ENCODE measurements around the gene APOL3. TPM values are rescaled to one million over a fixed set of nuclear protein-coding genes. Genes with fewer than 3 reads are reported as not detected.
"Not testable (repeated sequence)": the region's sequence is repeated elsewhere in the genome, so short reads cannot be mapped to it uniquely, and the experiment has no call there.

APOL3 gene
- total and polyA plus RNA-seq, 4 donors, result 3.0 to 15.1 (median 5.6) TPM

- DNase-seq (ENCODE audit: low read depth in 4 of 6, low spot score in 6 of 6); H3K4me3 ChIP-seq (ENCODE audit: low read depth, low read length); H3K4me1 ChIP-seq (ENCODE audit: control insufficient read depth, insufficient read depth, low read length); H3K27ac ChIP-seq (ENCODE audit: low read depth, low read length); H3K36me3 ChIP-seq (ENCODE audit: control insufficient read depth, insufficient read depth, low read length); H3K27me3 ChIP-seq (ENCODE audit: control insufficient read depth, insufficient read depth, low read length); H3K9me3 ChIP-seq (ENCODE audit: control insufficient read depth, insufficient read depth, low read length): not testable (repeated sequence)
- 100% methylated on average over 1 of the region's 4 CpGs for WGBS (ENCODE audit: insufficient coverage)
These were observed 59.6 kb downstream of the APOL3 start for GRCh38 chr22:36100908-36101307.

- H3K27me3 ChIP-seq (ENCODE audit: control insufficient read depth, insufficient read depth, low read length), result no peaks in the 10 kb centered on the region
- no CpG with 5 or more reads among the region's 9 CpGs for WGBS (ENCODE audit: insufficient coverage)
- DNase-seq (ENCODE audit: low read depth in 4 of 6, low spot score in 6 of 6), result peak in 1 of 6 donors; percentile 64
- H3K36me3 ChIP-seq (ENCODE audit: control insufficient read depth, insufficient read depth, low read length), result no peaks in the 10 kb centered on the region
- H3K9me3 ChIP-seq (ENCODE audit: control insufficient read depth, insufficient read depth, low read length), result no peaks in the 10 kb centered on the region
- no peaks in the 10 kb centered on the region for H3K4me1 ChIP-seq (ENCODE audit: control insufficient read depth, insufficient read depth, low read length)
- no peak overlapping the region for H3K27ac ChIP-seq (ENCODE audit: low read depth, low read length)
- no peak overlapping the region for H3K4me3 ChIP-seq (ENCODE audit: low read depth, low read length)
These were observed 60.3 kb downstream of the APOL3 start for GRCh38 chr22:36100134-36100824.

GRCh38 chr22:36099561-36099960 lies 61.0 kb downstream of the APOL3 start:
- H3K27me3 ChIP-seq (ENCODE audit: control insufficient read depth, insufficient read depth, low read length); H3K4me3 ChIP-seq (ENCODE audit: low read depth, low read length); H3K9me3 ChIP-seq (ENCODE audit: control insufficient read depth, insufficient read depth, low read length); H3K4me1 ChIP-seq (ENCODE audit: control insufficient read depth, insufficient read depth, low read length); DNase-seq (ENCODE audit: low read depth in 4 of 6, low spot score in 6 of 6); H3K27ac ChIP-seq (ENCODE audit: low read depth, low read length); H3K36me3 ChIP-seq (ENCODE audit: control insufficient read depth, insufficient read depth, low read length): not testable (repeated sequence)
- 100% methylated on average over 2 of the region's 10 CpGs for whole genome bisulfite sequencing (ENCODE audit: insufficient coverage)

- Histone ChIP-seq H3K27me3 (ENCODE audit: control insufficient read depth, insufficient read depth, low read length) (no peaks in the 10 kb centered on the region), H3K4me1 (ENCODE audit: control insufficient read depth, insufficient read depth, low read length) (no peaks in the 10 kb centered on the region), H3K9me3 (ENCODE audit: control insufficient read depth, insufficient read depth, low read length) (no peaks in the 10 kb centered on the region), H3K36me3 (ENCODE audit: control insufficient read depth, insufficient read depth, low read length) (no peaks in the 10 kb centered on the region), H3K4me3 (ENCODE audit: low read depth, low read length) (no peak overlapping the region), H3K27ac (ENCODE audit: low read depth, low read length) (no peak overlapping the region)
- no peak for DNase-seq (ENCODE audit: low read depth in 4 of 6, low spot score in 6 of 6)
- 100% methylated on average over 2 of the region's 8 CpGs for WGBS (ENCODE audit: insufficient coverage)
These were observed 62.7 kb downstream of the APOL3 start for GRCh38 chr22:36097880-36098279.

- H3K9me3 ChIP-seq (ENCODE audit: control insufficient read depth, insufficient read depth, low read length); H3K4me1 ChIP-seq (ENCODE audit: control insufficient read depth, insufficient read depth, low read length); H3K27ac ChIP-seq (ENCODE audit: low read depth, low read length); H3K36me3 ChIP-seq (ENCODE audit: control insufficient read depth, insufficient read depth, low read length); H3K4me3 ChIP-seq (ENCODE audit: low read depth, low read length); DNase-seq (ENCODE audit: low read depth in 4 of 6, low spot score in 6 of 6); H3K27me3 ChIP-seq (ENCODE audit: control insufficient read depth, insufficient read depth, low read length): not testable (repeated sequence)
- no CpG with 5 or more reads among the region's 3 CpGs for WGBS (ENCODE audit: insufficient coverage)
These were observed 69.8 kb downstream of the APOL3 start for GRCh38 chr22:36090772-36091171.

Other genes with a start within 250 kb of the APOL3 start
- 100 to 1,000 TPM; 139 to 178 TPM for gene RBFOX2, start 131.9 kb downstream of the APOL3 start, total RNA-seq
- 100 to 1,000 TPM; 152 to 153 TPM for gene RBFOX2, start 131.9 kb downstream of the APOL3 start, polyA plus RNA-seq (ENCODE audit: insufficient read length in 2 of 2)
- gene APOL4, start 41.1 kb upstream of the APOL3 start, total RNA-seq, result 10 to 100 TPM; 10.8 to 28.5 TPM
- 1 to 10 TPM; 4.1 to 9.2 TPM for gene APOL4, start 41.1 kb upstream of the APOL3 start, polyA plus RNA-seq (ENCODE audit: insufficient read length in 2 of 2)
- 10 to 100 TPM; 32.9 to 37.8 TPM for gene APOL2, start 78.8 kb upstream of the APOL3 start, total RNA-seq
- gene APOL2, start 78.8 kb upstream of the APOL3 start, polyA plus RNA-seq (ENCODE audit: insufficient read length in 2 of 2), result 10 to 100 TPM; 19.9 to 27.2 TPM
- 1 to 10 TPM; 5.3 to 5.7 TPM for gene APOL1, start 92.4 kb upstream of the APOL3 start, total RNA-seq
- 1 to 10 TPM; 1.7 to 3.9 TPM for gene APOL1, start 92.4 kb upstream of the APOL3 start, polyA plus RNA-seq (ENCODE audit: insufficient read length in 2 of 2)
- gene MYH9, start 227.2 kb upstream of the APOL3 start, total RNA-seq, result 100 to 1,000 TPM in 1 of 2 donors, 10 to 100 TPM in 1; 93.4 to 122 TPM
- gene MYH9, start 227.2 kb upstream of the APOL3 start, polyA plus RNA-seq (ENCODE audit: insufficient read length in 2 of 2), result 10 to 100 TPM; 78.7 to 82.9 TPM

All from spinal cord (tissue), 10 donors.